Measurements from ENCODE around the gene KAT6B.

DNA sequence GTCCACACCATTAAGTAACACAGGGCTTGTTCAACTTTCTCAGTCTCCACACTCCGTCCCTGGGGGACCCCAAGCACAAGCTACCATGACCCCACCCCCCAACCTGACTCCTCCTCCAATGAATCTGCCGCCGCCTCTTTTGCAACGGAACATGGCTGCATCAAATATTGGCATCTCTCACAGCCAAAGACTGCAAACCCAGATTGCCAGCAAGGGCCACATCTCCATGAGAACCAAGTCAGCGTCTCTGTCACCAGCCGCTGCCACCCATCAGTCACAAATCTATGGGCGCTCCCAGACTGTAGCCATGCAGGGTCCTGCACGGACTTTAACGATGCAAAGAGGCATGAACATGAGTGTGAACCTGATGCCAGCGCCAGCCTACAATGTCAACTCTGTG lies 204.0 kb downstream of the KAT6B start:
- no peak for TF ChIP-seq POLR2A (IDR thresholded peaks at IDR 0.05)
- TF ChIP-seq, protein P1, sequence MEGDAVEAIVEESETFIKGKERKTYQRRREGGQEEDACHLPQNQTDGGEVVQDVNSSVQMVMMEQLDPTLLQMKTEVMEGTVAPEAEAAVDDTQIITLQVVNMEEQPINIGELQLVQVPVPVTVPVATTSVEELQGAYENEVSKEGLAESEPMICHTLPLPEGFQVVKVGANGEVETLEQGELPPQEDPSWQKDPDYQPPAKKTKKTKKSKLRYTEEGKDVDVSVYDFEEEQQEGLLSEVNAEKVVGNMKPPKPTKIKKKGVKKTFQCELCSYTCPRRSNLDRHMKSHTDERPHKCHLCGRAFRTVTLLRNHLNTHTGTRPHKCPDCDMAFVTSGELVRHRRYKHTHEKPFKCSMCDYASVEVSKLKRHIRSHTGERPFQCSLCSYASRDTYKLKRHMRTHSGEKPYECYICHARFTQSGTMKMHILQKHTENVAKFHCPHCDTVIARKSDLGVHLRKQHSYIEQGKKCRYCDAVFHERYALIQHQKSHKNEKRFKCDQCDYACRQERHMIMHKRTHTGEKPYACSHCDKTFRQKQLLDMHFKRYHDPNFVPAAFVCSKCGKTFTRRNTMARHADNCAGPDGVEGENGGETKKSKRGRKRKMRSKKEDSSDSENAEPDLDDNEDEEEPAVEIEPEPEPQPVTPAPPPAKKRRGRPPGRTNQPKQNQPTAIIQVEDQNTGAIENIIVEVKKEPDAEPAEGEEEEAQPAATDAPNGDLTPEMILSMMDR (IDR thresholded peaks at IDR 0.05) = no peak

Measured in uterus (tissue), 2 donors.